HepG2 (cell line): ENCODE results near the gene PREX1. TPM values are rescaled to one million over a fixed set of nuclear protein-coding genes. Genes with fewer than 3 reads are reported as not detected.

Source experiments
- ATAC-seq: fragments of 200-7000 bp; cut with Tn5 transposase; 3 replicates; pipeline ENCODE4 v1.9.1; 2020; ENCODE audit warnings: mild to moderate bottlenecking, moderate library complexity
- BruUV-seq: library from RNA; stranded (reverse); fragments of 400-500 nt; replicated peaks from 2 replicates; lab custom pipeline; 2021; lab: Mats Ljungman, UMichigan
- CTCF ChIA-PET: fragments of 300-600 bp; formaldehyde crosslinking; extraction: SDS; loops from one replicate; lab custom pipeline; 2021; ENCODE audit warnings: low total read pairs, inconsistent platforms, low intra/inter-chr PET ratio; lab: Yijun Ruan, JAX
- POLR2A ChIA-PET: fragments of 350-600 bp; sonication (Branson Sonifier 250); formaldehyde crosslinking; loops from one replicate; lab custom pipeline; 2020; ENCODE audit warnings: antibody characterized with exemption, inconsistent platforms; lab: Yijun Ruan, JAX
- DNase-seq: peaks from one replicate; pipeline ENCODE4 v3.0.0-alpha.2; 2015; ENCODE audit warnings: low spot score
- FAIRE-seq: peaks from 3 replicates; lab custom pipeline; 2011; peaks lifted over from hg19 to GRCh38; lab: Jason Lieb, UNC
- H2AFZ ChIP-seq: one replicate; pipeline ENCODE4 v1.6.1; 2011; ENCODE audit warnings: low read length, inconsistent platforms
- H3K27ac ChIP-seq: fragments of 300-600 bp; 3 replicates; pipeline ENCODE4 v1.8.0; 2011; ENCODE audit warnings: mixed run types, mild to moderate bottlenecking, mixed read lengths, low read length, inconsistent platforms; ENCODE audit not compliant: insufficient read depth; ENCODE audit errors: extremely low read length
- H3K27me3 ChIP-seq, 2 experiments: fragments of 200-600 bp in 1 of 2; 2 replicates in 1 of 2; 3 replicates in 1 of 2; pipeline versions ENCODE4 v1.6.0 to v1.8.0; 2011; ENCODE audit warnings: low read length in 2 of 2, mild to moderate bottlenecking in 2 of 2, moderate library complexity in 2 of 2, inconsistent platforms in 1 of 2; ENCODE audit not compliant: insufficient read depth in 2 of 2, control insufficient read depth in 1 of 2
- H3K36me3 ChIP-seq, 2 experiments: fragments of 200-600 bp in 1 of 2; replicated peaks in 1 of 2; 2 replicates in 1 of 2; 3 replicates in 1 of 2; pipeline versions ENCODE4 v1.5.1 to v1.8.0; 2011; ENCODE audit warnings: low read length in 2 of 2, inconsistent platforms in 1 of 2; ENCODE audit not compliant: insufficient read depth in 2 of 2, control insufficient read depth in 1 of 2
- H3K4me1 ChIP-seq: 2 replicates; pipeline ENCODE4 v1.5.1; 2012; ENCODE audit warnings: low read length, inconsistent platforms; ENCODE audit not compliant: insufficient read depth
- H3K4me2 ChIP-seq: 2 replicates; pipeline ENCODE4 v1.6.0; 2011; ENCODE audit warnings: low read depth, low read length, inconsistent platforms
- H3K4me3 ChIP-seq, 3 experiments: fragments of 200-600 bp in 1 of 3; sonication (generic), shearing (Covaris generic) in 1 of 3; replicated peaks in 1 of 3; 2 replicates each; pipeline ENCODE4 v1.5.1; 2011 to 2016; ENCODE audit warnings: low read length in 3 of 3, inconsistent platforms in 2 of 3, low read depth in 2 of 3, mild to moderate bottlenecking in 2 of 3, control low read depth in 1 of 3, mixed read lengths in 1 of 3; ENCODE audit not compliant: insufficient read depth in 1 of 3
- H3K79me2 ChIP-seq: one replicate; pipeline ENCODE4 v1.6.1; 2011; ENCODE audit warnings: low read length, inconsistent platforms; ENCODE audit not compliant: insufficient read depth
- H3K9ac ChIP-seq: 2 replicates; pipeline ENCODE4 v1.6.0; 2011; ENCODE audit warnings: mild to moderate bottlenecking, low read depth, low read length, inconsistent platforms; ENCODE audit not compliant: insufficient read depth
- H3K9me3 ChIP-seq: 2 replicates; pipeline ENCODE4 v1.5.1; 2012; ENCODE audit warnings: mild to moderate bottlenecking, low read length
- H4K20me1 ChIP-seq: 2 replicates; pipeline ENCODE4 v1.6.0; 2011; ENCODE audit warnings: inconsistent platforms, mild to moderate bottlenecking, low read length, moderate library complexity; ENCODE audit not compliant: insufficient read depth
- ARNT ChIP-seq: fragments of 450-650 bp; IDR thresholded peaks from 2 replicates; pipeline ENCODE4 v1.6.1; 2017
- ARNTL ChIP-seq: sonication (generic); formaldehyde crosslinking; IDR thresholded peaks from 2 replicates; pipeline ENCODE4 v1.4.0; 2020; ENCODE audit warnings: mild to moderate bottlenecking, missing genetic modification reagents
- ATM ChIP-seq: fragments of 450-650 bp; IDR thresholded peaks from 2 replicates; pipeline ENCODE4 v1.7.1; 2017; ENCODE audit warnings: mild to moderate bottlenecking, borderline replicate concordance
- CHCHD3 ChIP-seq: sonication (generic); formaldehyde crosslinking; IDR thresholded peaks from 2 replicates; pipeline ENCODE4 v1.8.0; 2022; ENCODE audit warnings: mild to moderate bottlenecking, missing genetic modification reagents, moderate library complexity
- KDM3A ChIP-seq: IDR thresholded peaks from 2 replicates; pipeline ENCODE4 v1.6.1; 2018; ENCODE audit warnings: low read depth, missing compliant biosample characterization
- MXI1 ChIP-seq: IDR thresholded peaks from 3 replicates; pipeline ENCODE4 v1.6.1; 2012; ENCODE audit warnings: low read depth, low read length, inconsistent platforms, borderline replicate concordance
- NCOR1 ChIP-seq: fragments of 200-600 bp; sonication (generic); IDR thresholded peaks from 2 replicates; pipeline ENCODE4 v1.7.0; 2017; ENCODE audit warnings: antibody characterized with exemption, low read length, borderline replicate concordance
- NFE2 ChIP-seq: sonication (generic); formaldehyde crosslinking; IDR thresholded peaks from 2 replicates; pipeline ENCODE4 v1.4.0; 2020; ENCODE audit warnings: missing genetic modification reagents
- NONO ChIP-seq, 2 experiments: fragments of 450-650 bp in 1 of 2; sonication (generic) in 1 of 2; formaldehyde crosslinking in 1 of 2; IDR thresholded peaks in 1 of 2; conservative IDR thresholded peaks in 1 of 2; 2 replicates each; pipeline versions ENCODE4 v1.6.1 to v1.8.0; 2017 to 2022; ENCODE audit warnings: mild to moderate bottlenecking in 1 of 2, missing genetic modification reagents in 1 of 2, moderate library complexity in 1 of 2
- REPIN1 ChIP-seq: sonication (generic); formaldehyde crosslinking; IDR thresholded peaks from 2 replicates; pipeline ENCODE4 v1.8.0; 2022; ENCODE audit warnings: missing genetic modification reagents, low read depth, mild to moderate bottlenecking, borderline replicate concordance
- RXRB ChIP-seq: IDR thresholded peaks from 2 replicates; pipeline ENCODE4 v1.6.1; 2016; ENCODE audit warnings: borderline replicate concordance, missing genetic modification reagents, missing compliant biosample characterization
- SIX1 ChIP-seq: sonication (generic); formaldehyde crosslinking; IDR thresholded peaks from 2 replicates; pipeline ENCODE4 v1.4.0; 2020; ENCODE audit warnings: missing genetic modification reagents, borderline replicate concordance
- ZFX ChIP-seq: sonication (generic); formaldehyde crosslinking; IDR thresholded peaks from 2 replicates; pipeline ENCODE4 v1.4.0; 2020; ENCODE audit warnings: mild to moderate bottlenecking, low read depth, missing genetic modification reagents, moderate library complexity
- ZNF354B ChIP-seq: sonication (generic); formaldehyde crosslinking; IDR thresholded peaks from 2 replicates; pipeline ENCODE4 v1.8.0; 2022; ENCODE audit warnings: mild to moderate bottlenecking, missing genetic modification reagents
- ZNF446 ChIP-seq: sonication (generic); formaldehyde crosslinking; IDR thresholded peaks from 2 replicates; pipeline ENCODE4 v1.5.0; 2020; ENCODE audit warnings: mild to moderate bottlenecking, missing genetic modification reagents
- WGBS: methylation state at CpG from one replicate; pipeline ENCODE4 v1.1.6; 2017; ENCODE audit warnings: low lambda C conversion rate; 5-methylcytosine and 5-hydroxymethylcytosine counted together
- in situ Hi-C: cut with HindIII; loops from 2 replicates; pipeline ENCODE4 v1.10.0; 2017; ENCODE audit warnings: low pct_unique_long_range_greater_than_20kb; ENCODE audit not compliant: extremely low pct_ligation_motif_present
- intact Hi-C: fragments of 100-400 bp; cut with micrococcal nuclease; formaldehyde crosslinking; loops from one replicate; pipeline ENCODE4 v1.10.0; 2022; ENCODE audit not compliant: unreplicated experiment
- polyA plus RNA-seq, 8 experiments: library from polyadenylated mRNA; depleted of rRNA in 3 of 8; stranded (reverse) in 7 of 8; unstranded in 1 of 8; fragments of >200 nt; fragmentation: Illumina TruSeq in 4 of 8; extraction: Trizol in 4 of 8; gene quantifications; 2 replicates each; pipeline versions ENCODE4 v1.2.1 to v1.2.3, GENCODE V29; 2011 to 2016; ENCODE audit warnings: low read depth in 4 of 8, missing spikeins in 1 of 8, mixed read lengths in 1 of 8; ENCODE audit not compliant: insufficient read depth in 1 of 8
- total RNA-seq, 5 experiments: library from RNA; depleted of rRNA; stranded (reverse); fragments of >200 nt; fragmentation: Illumina TruSeq; extraction: Trizol; gene quantifications; 2 replicates each; pipeline ENCODE4 v1.2.3, GENCODE V29; 2016; ENCODE audit warnings: low read depth in 1 of 5
- TF ChIP-seq, protein P1 (sequence below): sonication (generic); formaldehyde crosslinking; conservative IDR thresholded peaks from 2 replicates; pipeline ENCODE4 v1.4.0; 2020; ENCODE audit warnings: missing genetic modification reagents
- TF ChIP-seq, protein P2 (sequence below): sonication (generic); formaldehyde crosslinking; IDR thresholded peaks from 2 replicates; pipeline ENCODE4 v1.5.0; 2020; ENCODE audit warnings: mild to moderate bottlenecking, missing genetic modification reagents, moderate library complexity
- TF ChIP-seq, protein P3 (sequence below): sonication (generic); formaldehyde crosslinking; IDR thresholded peaks from 2 replicates; pipeline ENCODE4 v1.8.0; 2022; ENCODE audit warnings: mild to moderate bottlenecking, missing genetic modification reagents, moderate library complexity

The PREX1 gene
- total and polyA plus RNA-seq, 2 of the 13 experiments (the other 11 are each of a cell fraction or from before 2014, with no cell fraction given) = 0.02 to 0.04 TPM

DNA sequence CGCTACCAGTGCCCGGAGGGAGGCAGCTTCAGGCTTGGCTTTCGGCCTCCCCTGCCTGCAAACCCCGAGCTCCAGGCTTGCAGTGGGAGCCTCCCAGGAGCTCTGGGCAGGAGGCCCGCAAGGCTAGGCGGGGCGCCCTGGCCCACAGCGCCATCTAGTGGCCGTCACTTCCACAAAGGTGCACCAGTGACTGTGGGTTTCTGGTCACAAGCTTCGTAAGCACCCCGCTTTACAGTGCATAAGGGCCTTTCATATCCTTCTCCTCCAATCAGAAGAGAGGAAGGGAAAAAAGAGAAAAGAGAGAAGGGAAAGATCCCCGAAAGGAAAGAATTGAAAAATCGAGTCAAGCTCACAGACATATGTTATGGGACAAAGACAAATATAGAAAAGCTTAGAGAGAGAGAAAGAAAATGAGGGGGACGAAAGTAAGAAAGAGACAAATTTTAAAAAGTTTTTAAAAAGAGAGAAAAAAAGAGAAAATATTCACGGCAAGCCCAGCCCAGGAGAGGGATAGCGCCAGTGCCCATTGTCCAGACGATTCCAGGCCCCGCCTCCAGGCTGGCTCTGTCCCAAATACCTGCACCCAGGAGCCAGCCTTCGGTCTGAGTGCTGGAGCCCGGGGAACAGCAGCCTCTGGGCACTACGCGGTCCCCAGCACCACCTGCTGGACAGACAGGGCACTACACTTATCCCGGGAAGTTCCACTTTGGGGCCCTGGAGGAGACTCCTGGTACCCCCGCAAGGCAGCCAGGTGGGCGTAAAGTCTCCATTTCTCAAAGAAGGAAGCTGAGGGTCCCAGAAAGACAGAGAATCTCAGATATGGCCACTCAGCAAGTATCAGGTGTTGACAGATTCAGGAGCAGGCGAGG lies 207.1 kb downstream of the PREX1 start:
- 0 out of 6 replicates have a peak overlapping the region, but pooled peaks of 1 of the 3 experiments have one; percentile 5 for H3K4me3 ChIP-seq
- DNase-seq (peak; percentile 86), ATAC-seq (peak; percentile 90), FAIRE-seq (peak; percentile 85)
- peaks cover 17 to 29% of the 10 kb centered on the region in 2 experiments; a peak in 3 of 5 replicates for H3K27me3 ChIP-seq
- in situ Hi-C loops = loop anchor here (5.0 to 25.0 kb wide), 3 partner anchors 208 to 938 kb away; partner anchors contain the start of gene SULF2
- H3K27ac ChIP-seq = no peak overlapping the region
- no peaks in the 10 kb centered on the region for H3K79me2 ChIP-seq
- ChIA-PET POLR2A (interaction anchor here (0.8 to 1.0 kb wide), 4 partner anchors 262 to 834 kb away, joined by 3 to 4 read pairs (median 3); no protein-coding TSS in a partner anchor), CTCF (interaction anchor here (0.8 to 3.5 kb wide), 13 partner anchors 15 to 957 kb away, joined by 3 to 40 read pairs (median 6); partner anchors contain the start of gene SULF2)
- H3K4me1 ChIP-seq = peaks cover 11% of the 10 kb centered on the region
- intact Hi-C loops = loop anchor here (1.0 kb wide), 8 partner anchors 199 to 957 kb away; no protein-coding TSS in a partner anchor
- H3K4me2 ChIP-seq = peak overlapping the region; percentile 40
- H2AFZ ChIP-seq = no peak overlapping the region
- H3K9me3 ChIP-seq = no peaks in the 10 kb centered on the region
- H3K36me3 ChIP-seq = no peaks in the 10 kb centered on the region
- 10% methylated on average over 26 of the region's 26 CpGs for WGBS
- no peak overlapping the region for H3K9ac ChIP-seq
- no TSS peak for BruUV-seq
- H4K20me1 ChIP-seq = no peaks in the 10 kb centered on the region
- TF ChIP-seq ZFX (CRISPR knock-in tag) (peak; percentile 44), MXI1 (0 out of 3 replicates have a peak, but pooled peaks have one; percentile 18), ARNTL (0 out of 2 replicates have a peak, but pooled peaks have one; percentile 28), ZNF354B (CRISPR knock-in tag) (0 out of 2 replicates have a peak, but pooled peaks have one; percentile 36), NCOR1 (no peak), KDM3A (CRISPR knock-in tag) (peak; percentile 66; the same call in 1 of the 2 replicates), NONO (IDR thresholded peaks at IDR 0.05) (no peak), NONO (CRISPR knock-in tag; conservative IDR thresholded peaks at IDR 0.05) (peak; percentile 58; the same call in 1 of the 2 replicates), ARNT (no peak), REPIN1 (CRISPR knock-in tag) (0 out of 2 replicates have a peak, but pooled peaks have one; percentile 35), ATM (no peak), RXRB (peak; percentile 12; the same call in 1 of the 2 replicates), NFE2 (CRISPR knock-in tag) (no peak), CHCHD3 (CRISPR knock-in tag) (0 out of 2 replicates have a peak, but pooled peaks have one; percentile 40), SIX1 (CRISPR knock-in tag) (0 out of 2 replicates have a peak, but pooled peaks have one; percentile 10), ZNF446 (no peak)
- TF ChIP-seq, protein P1, sequence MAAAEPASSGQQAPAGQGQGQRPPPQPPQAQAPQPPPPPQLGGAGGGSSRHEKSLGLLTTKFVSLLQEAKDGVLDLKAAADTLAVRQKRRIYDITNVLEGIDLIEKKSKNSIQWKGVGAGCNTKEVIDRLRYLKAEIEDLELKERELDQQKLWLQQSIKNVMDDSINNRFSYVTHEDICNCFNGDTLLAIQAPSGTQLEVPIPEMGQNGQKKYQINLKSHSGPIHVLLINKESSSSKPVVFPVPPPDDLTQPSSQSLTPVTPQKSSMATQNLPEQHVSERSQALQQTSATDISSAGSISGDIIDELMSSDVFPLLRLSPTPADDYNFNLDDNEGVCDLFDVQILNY (CRISPR knock-in tag) = no peak
- TF ChIP-seq, protein P2, sequence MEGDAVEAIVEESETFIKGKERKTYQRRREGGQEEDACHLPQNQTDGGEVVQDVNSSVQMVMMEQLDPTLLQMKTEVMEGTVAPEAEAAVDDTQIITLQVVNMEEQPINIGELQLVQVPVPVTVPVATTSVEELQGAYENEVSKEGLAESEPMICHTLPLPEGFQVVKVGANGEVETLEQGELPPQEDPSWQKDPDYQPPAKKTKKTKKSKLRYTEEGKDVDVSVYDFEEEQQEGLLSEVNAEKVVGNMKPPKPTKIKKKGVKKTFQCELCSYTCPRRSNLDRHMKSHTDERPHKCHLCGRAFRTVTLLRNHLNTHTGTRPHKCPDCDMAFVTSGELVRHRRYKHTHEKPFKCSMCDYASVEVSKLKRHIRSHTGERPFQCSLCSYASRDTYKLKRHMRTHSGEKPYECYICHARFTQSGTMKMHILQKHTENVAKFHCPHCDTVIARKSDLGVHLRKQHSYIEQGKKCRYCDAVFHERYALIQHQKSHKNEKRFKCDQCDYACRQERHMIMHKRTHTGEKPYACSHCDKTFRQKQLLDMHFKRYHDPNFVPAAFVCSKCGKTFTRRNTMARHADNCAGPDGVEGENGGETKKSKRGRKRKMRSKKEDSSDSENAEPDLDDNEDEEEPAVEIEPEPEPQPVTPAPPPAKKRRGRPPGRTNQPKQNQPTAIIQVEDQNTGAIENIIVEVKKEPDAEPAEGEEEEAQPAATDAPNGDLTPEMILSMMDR (CRISPR knock-in tag) = peak; percentile 98
- TF ChIP-seq, protein P3, sequence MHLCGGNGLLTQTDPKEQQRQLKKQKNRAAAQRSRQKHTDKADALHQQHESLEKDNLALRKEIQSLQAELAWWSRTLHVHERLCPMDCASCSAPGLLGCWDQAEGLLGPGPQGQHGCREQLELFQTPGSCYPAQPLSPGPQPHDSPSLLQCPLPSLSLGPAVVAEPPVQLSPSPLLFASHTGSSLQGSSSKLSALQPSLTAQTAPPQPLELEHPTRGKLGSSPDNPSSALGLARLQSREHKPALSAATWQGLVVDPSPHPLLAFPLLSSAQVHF (CRISPR knock-in tag) = no peak
